ENCODE measurements around the gene NUP42. TPM values are rescaled to one million over a fixed set of nuclear protein-coding genes. Genes with fewer than 3 reads are reported as not detected.
"Not testable (repeated sequence)": the region's sequence is repeated elsewhere in the genome, so short reads cannot be mapped to it uniquely, and the experiment has no call there.

The NUP42 gene
- 48.3 and 51.9 TPM in 2 replicates for total RNA-seq

DNA sequence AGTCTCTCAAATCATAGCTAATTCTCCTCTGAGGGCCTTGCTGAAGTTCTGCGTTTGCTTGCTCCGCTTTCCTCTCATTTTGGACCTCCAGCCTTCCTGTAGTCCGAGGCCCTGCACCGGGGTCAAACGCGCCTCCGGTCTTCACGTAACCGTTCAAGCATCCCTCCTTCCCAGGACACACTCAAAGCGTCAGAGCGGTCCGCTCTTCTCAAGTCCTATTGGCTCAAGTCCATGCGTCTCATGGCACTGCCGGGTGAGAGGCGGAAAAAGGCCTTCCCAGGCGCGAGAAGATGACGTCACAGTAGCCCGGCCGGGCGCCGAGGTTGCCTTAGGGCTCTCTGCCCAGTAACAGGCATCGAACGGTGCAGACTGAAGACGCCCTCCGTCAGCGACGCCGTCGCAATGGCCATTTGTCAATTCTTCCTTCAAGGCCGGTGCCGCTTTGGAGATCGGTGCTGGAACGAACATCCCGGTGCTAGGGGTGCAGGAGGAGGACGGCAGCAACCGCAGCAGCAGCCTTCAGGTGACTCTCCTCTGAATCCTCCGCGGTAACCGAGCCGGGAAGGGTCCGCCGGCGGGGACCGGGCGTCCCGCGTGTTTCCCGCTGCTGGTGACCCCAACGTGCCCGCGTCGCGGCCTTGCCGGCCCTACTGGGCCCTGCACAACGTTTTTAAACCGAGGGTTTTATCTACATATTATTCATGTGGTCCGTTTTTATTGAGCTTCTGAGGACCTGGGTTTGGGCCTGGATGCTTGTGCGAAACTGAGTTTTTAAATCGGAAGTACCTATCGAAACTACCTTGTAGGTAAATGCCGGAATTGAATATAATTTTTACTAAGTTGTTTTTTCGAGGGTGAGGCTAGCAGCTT lies at the start of gene NUP42:
TSS of gene NUP42 (plus strand) at position 365 of the 870 bp plus-strand sequence. CDS start at position 403, 38 bp downstream.
- intact Hi-C loops (cut with micrococcal nuclease) = loop anchor here (1.0 to 5.0 kb wide), 9 partner anchors 77 to 360 kb away; partner anchors contain the start of genes HYCC1, IGF2BP3, KLHL7 and MALSU1

DNA sequence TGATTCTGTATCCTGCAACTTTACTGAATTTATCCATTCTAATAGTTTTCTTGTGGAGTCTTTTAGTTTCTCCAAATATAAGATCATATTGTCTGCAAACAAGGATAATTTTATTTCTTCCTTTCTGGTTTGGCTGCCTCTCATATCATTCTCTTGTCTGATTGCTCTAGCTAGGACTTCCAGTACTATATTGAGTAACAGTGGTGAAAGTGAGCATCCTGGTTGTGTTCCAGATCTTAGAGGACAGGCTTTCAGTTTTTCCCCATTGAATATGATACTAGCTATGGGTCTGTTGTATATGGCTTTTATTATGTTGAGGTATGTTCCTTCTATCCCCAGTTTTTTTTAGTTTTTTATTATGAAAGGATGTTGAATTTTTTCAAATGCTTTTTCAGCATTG lies 48.1 kb upstream of the NUP42 start:
- intact Hi-C loops (cut with micrococcal nuclease) = no loop called here

DNA sequence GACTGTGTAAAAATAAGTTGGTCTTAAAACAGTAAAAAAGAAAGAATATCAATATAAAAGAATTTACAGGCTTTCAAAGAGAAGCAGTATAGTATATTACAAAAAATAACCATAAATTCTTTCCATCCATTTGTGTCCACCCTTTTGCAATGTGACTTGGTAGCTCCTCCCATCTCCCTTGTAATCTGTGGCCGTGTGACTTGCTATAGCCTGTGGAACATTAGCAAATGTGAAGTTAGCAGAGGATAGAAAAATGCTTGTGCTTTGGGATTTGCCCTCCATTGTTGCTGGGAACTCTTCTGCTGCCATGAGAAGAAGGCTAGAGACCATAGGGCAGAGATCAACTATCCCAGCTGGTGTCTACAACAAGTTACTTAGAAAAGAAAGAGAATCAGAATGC lies 46.1 kb upstream of the NUP42 start:
- intact Hi-C loops (cut with micrococcal nuclease) = no loop called here

GRCh38 chr7:23136216-23136615 lies 45.6 kb upstream of the NUP42 start:
- intact Hi-C loops (cut with micrococcal nuclease) = no loop called here

GRCh38 chr7:23157679-23158078 lies 24.2 kb upstream of the NUP42 start:
- intact Hi-C loops (cut with micrococcal nuclease) = no loop called here

DNA sequence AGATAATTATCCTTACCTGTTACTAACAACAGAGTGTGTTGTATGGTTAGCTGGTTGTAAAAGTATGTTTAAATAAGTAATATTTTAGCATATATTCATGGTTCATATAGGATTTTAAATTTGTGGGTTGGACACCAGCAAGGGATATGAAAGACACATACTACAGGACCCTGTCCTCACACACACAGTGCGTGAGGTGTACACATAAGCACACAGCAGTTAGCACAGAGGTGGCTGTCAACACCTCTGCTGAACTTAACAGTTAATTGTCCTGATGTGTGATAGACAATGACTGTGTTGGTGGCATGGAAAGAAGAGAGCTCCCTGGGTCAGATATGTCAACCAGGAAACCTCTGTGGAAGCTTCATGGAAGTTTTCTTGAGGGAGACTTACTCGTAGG lies 23.3 kb upstream of the NUP42 start:
- intact Hi-C loops (cut with micrococcal nuclease) = no loop called here

GRCh38 chr7:23161482-23161881 lies 20.4 kb upstream of the NUP42 start:
- intact Hi-C loops (cut with micrococcal nuclease) = no loop called here

GRCh38 chr7:23164846-23165245 lies 17.0 kb upstream of the NUP42 start:
- intact Hi-C loops (cut with micrococcal nuclease) = no loop called here

GRCh38 chr7:23165316-23165715 lies 16.5 kb upstream of the NUP42 start:
- intact Hi-C loops (cut with micrococcal nuclease) = no loop called here

- intact Hi-C loops (cut with micrococcal nuclease) = no loop called here
These were observed 14.2 kb upstream of the NUP42 start for GRCh38 chr7:23167691-23168090.

DNA sequence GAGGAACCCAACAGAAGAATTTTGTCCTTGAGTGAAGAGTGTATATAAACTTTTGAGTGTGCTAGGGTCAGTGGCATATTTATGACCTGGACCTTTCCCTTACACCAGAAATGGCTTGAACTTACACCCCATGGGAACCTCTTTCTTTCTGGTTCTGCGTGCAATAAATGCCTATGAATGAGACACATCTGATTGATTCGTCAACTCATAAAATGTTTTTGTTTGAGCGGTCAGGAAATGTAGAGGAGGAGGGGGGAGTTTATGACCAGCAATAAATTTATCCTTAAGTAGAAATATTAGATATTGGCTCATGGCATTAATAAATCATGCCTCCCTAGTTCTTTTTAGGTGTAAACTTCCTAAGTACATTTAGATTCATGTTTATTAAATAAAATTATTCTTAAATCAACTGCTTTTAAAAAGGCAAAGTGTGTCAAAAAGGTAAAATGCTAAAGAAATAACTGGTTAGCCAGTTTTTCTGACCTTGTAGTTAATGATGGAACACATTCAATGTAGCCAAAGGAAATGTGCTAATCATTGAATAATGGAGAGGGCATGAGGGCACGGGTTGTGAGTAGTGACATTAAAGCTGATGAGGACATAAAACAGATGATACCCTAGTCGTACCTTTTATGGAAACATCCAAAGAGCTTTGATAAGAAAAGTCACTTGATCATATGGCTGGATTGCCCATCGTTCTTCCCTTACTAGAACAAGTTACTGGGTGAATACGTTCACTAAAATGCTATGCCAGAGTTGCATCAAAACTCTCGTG lies 13.6 kb upstream of the NUP42 start:
- intact Hi-C loops (cut with micrococcal nuclease) = no loop called here

DNA sequence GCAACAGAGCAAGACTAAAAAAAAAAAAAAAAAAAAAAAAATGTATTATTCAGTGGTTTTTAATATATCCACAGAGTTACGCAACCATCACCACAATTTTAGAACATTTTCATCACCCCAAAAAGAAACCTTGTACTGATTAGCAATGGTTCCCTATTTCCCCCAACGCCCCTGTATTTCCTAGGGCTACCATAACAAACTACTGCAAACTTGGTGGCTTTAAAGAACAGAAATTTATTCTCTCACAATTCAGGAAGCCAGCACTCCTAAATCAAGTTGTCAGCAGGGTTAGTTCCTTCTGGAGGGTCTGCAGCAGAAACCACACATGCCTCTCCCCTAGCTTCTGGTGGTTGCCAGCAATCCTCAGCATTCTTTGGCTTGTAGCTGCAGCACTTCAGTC lies 5.9 kb upstream of the NUP42 start:
- intact Hi-C loops (cut with micrococcal nuclease) = no loop called here

DNA sequence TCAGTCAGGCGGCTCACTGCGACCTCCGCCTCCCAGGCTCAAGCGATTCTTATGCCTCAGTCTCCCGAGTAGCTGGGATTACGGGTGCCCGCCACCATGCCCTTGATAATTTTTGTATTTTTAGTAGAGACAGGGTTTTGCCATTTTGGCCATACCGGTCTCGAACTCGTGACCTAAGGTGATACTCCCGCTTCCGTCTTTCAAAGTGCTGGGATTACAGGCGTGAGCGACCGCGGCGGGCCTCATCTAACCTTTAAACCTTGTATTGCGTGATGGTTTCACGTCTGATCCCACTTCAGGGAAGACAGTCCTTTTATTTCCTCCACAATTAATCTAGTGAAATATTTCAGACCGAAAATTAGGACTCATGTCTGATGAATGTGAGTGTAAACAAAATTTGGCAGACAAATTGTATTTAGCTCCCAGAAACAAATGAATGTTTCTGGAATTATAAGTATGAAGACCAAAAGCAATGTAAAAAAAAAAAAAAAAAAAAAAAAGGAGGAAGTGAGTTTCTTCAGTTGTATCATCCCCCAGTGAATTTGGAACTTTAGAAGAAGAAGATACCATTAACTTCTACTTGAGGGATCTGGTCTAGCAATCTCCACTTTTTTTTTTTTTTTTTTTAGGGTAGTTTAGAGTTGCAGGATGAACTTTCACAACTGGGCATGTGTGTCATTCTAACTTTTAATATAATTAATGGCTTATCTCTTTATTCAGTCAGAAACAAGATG lies 1.6 kb downstream of the NUP42 start:
- intact Hi-C loops (cut with micrococcal nuclease) = loop anchor here (2.0 to 5.0 kb wide), 6 partner anchors 89 to 361 kb away; partner anchors contain the start of genes IGF2BP3 and TOMM7

DNA sequence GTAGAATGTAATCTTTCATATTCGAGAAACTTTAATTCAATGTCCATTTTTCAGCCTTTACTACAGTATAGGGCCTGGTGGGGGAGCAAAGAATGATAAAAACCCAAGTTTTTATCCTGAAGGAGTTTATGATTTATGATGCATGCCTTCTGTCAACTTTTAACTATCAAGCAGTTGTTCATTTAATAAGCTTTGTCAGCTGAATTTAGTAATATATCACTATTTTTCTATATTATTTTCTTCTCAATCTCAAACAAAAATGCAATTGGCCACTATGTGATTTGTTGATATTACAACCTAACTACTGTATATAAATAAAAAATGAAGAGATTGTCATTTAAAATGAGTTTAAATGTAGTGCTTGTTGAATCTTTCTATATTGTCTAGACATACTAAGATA lies 2.4 kb downstream of the NUP42 start:
- intact Hi-C loops (cut with micrococcal nuclease) = loop anchor here (5.0 kb wide), 4 partner anchors 88 to 362 kb away; partner anchors contain the start of genes IGF2BP3 and TOMM7

- intact Hi-C loops (cut with micrococcal nuclease) = loop anchor here (5.0 kb wide), 4 partner anchors 87 to 363 kb away; partner anchors contain the start of genes IGF2BP3 and TOMM7
These were observed 3.0 kb downstream of the NUP42 start for GRCh38 chr7:23184709-23185359.

GRCh38 chr7:23185980-23186379 lies 4.1 kb downstream of the NUP42 start:
- intact Hi-C loops (cut with micrococcal nuclease) = no loop called here

- intact Hi-C loops (cut with micrococcal nuclease) = no loop called here
These were observed 9.2 kb downstream of the NUP42 start for GRCh38 chr7:23191022-23191421.

DNA sequence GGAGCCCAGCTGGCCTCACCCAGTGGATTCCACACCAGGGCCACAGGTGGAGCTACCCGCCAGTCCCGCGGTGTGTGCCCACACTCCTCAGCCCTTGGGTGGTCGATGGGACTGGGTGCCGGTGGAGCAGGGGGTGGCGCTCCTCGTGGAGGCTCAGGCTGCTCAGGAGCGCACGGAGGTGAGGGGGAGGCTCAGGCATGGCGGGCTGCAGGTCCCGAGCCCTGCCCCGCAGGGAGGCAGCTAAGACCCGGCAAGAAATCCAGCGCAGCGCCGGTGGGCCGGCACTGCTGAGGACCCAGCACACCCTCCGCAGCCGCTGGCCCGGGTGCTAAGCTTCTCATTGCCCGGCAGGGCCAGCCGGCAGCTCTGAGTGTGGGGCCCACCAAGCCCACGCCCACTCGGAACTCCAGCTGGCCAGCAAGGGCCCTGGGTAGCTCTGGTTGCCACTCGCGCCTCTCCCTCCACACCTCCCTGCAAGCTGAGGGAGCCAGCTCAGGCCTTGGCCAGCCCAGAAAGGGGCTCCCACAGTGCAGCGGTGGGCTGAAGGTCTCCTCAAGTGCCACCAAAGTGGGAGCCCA lies 11.9 kb downstream of the NUP42 start:
- intact Hi-C loops (cut with micrococcal nuclease) = not testable (repeated sequence)

- intact Hi-C loops (cut with micrococcal nuclease) = no loop called here
These were observed 14.5 kb downstream of the NUP42 start for GRCh38 chr7:23196306-23196705.

- intact Hi-C loops (cut with micrococcal nuclease) = not testable (repeated sequence)
These were observed 15.9 kb downstream of the NUP42 start for GRCh38 chr7:23197745-23198144.
